IMR-90 (cell line): ENCODE data around the gene ADAM12. TPM values are rescaled to one million over a fixed set of nuclear protein-coding genes. Genes with fewer than 3 reads are reported as not detected.

Experiments used
- ATAC-seq: fragments of 200-7000 bp; cut with Tn5 transposase; 2 replicates; pipeline ENCODE4 v1.9.1; 2020; ENCODE audit warnings: low read depth, mild to moderate bottlenecking, moderate library complexity
- BruUV-seq: library from RNA; stranded (reverse); fragments of 400-500 nt; replicated peaks from 2 replicates; lab custom pipeline; 2021; lab: Mats Ljungman, UMichigan
- CTCF ChIA-PET: fragments of 300-600 bp; formaldehyde crosslinking; extraction: SDS; loops from one replicate; lab custom pipeline; 2021; ENCODE audit warnings: antibody characterized with exemption; lab: Yijun Ruan, JAX
- POLR2A ChIA-PET: fragments of 300-600 bp; sonication (Branson Sonifier 250); formaldehyde crosslinking; loops from one replicate; lab custom pipeline; 2022; ENCODE audit warnings: antibody characterized with exemption; ENCODE audit not compliant: unreplicated experiment; lab: Charles Lee
- DNase-seq: peaks from one replicate; pipeline ENCODE4 v3.0.0; 2013
- H2AFZ ChIP-seq: replicated peaks from 2 replicates; pipeline ENCODE3; 2013; ENCODE audit warnings: low read length, mild to moderate bottlenecking; ENCODE audit not compliant: poor library complexity
- H2AK5ac ChIP-seq: 2 replicates; pipeline ENCODE4 v1.6.1; 2013; ENCODE audit warnings: low read depth, low read length, inconsistent platforms
- H2AK9ac ChIP-seq: replicated peaks from 2 replicates; pipeline ENCODE3; 2013; ENCODE audit warnings: mild to moderate bottlenecking, low read depth, low read length, moderate library complexity; ENCODE audit not compliant: poor library complexity
- H2BK120ac ChIP-seq: 2 replicates; pipeline ENCODE4 v1.6.1; 2013; ENCODE audit warnings: low read depth, low read length, inconsistent platforms
- H2BK15ac ChIP-seq: 3 replicates; pipeline ENCODE4 v1.6.1; 2013; ENCODE audit warnings: low read depth, low read length, inconsistent platforms
- H2BK20ac ChIP-seq: 2 replicates; pipeline ENCODE4 v1.6.1; 2013; ENCODE audit warnings: low read depth, mild to moderate bottlenecking, inconsistent platforms, low read length, moderate library complexity
- H2BK5ac ChIP-seq: 2 replicates; pipeline ENCODE4 v1.6.1; 2013; ENCODE audit warnings: mild to moderate bottlenecking, low read depth, low read length, inconsistent platforms; ENCODE audit not compliant: poor library complexity, severe bottlenecking
- H3K14ac ChIP-seq: replicated peaks from 2 replicates; pipeline ENCODE4 v1.6.1; 2013; ENCODE audit warnings: low read depth, low read length, inconsistent platforms
- H3K18ac ChIP-seq: 2 replicates; pipeline ENCODE4 v1.6.1; 2013; ENCODE audit warnings: low read depth, low read length, control low read depth
- H3K23ac ChIP-seq: 2 replicates; pipeline ENCODE4 v1.6.1; 2013; ENCODE audit warnings: low read depth, low read length, inconsistent platforms
- H3K27ac ChIP-seq: 2 replicates; pipeline ENCODE4 v1.5.1; 2013; ENCODE audit warnings: mild to moderate bottlenecking, control low read depth, low read length; ENCODE audit not compliant: insufficient read depth
- H3K27me3 ChIP-seq: 2 replicates; pipeline ENCODE4 v1.6.1; 2013; ENCODE audit warnings: low read length; ENCODE audit not compliant: control insufficient read depth, insufficient read depth
- H3K36me3 ChIP-seq: 2 replicates; pipeline ENCODE4 v1.6.1; 2013; ENCODE audit warnings: low read length, mixed read lengths; ENCODE audit not compliant: control insufficient read depth, insufficient read depth
- H3K4ac ChIP-seq: 2 replicates; pipeline ENCODE4 v1.6.1; 2013; ENCODE audit warnings: low read depth, low read length, inconsistent platforms
- H3K4me1 ChIP-seq: 2 replicates; pipeline ENCODE4 v1.6.1; 2013; ENCODE audit warnings: low read length, mixed read lengths; ENCODE audit not compliant: control insufficient read depth, insufficient read depth
- H3K4me2 ChIP-seq: 2 replicates; pipeline ENCODE4 v1.6.1; 2013; ENCODE audit warnings: low read depth, mild to moderate bottlenecking, control low read depth, low read length, moderate library complexity
- H3K4me3 ChIP-seq: 2 replicates; pipeline ENCODE4 v1.5.1; 2013; ENCODE audit warnings: low read depth, mild to moderate bottlenecking, control low read depth, low read length, moderate library complexity; ENCODE audit not compliant: insufficient read depth
- H3K56ac ChIP-seq: 2 replicates; pipeline ENCODE4 v1.6.1; 2013; ENCODE audit warnings: low read length, inconsistent platforms; ENCODE audit not compliant: insufficient read depth; ENCODE audit errors: extremely low read depth
- H3K79me1 ChIP-seq, 2 experiments: 2 replicates each; pipeline ENCODE4 v1.6.1; 2013; ENCODE audit warnings: low read length in 2 of 2, inconsistent platforms in 1 of 2, low read depth in 1 of 2
- H3K9ac ChIP-seq: 2 replicates; pipeline ENCODE4 v1.6.1; 2013; ENCODE audit warnings: low read depth, low read length, control low read depth
- H3K9me1 ChIP-seq: 2 replicates; pipeline ENCODE4 v1.6.1; 2013; ENCODE audit warnings: low read length, inconsistent platforms; ENCODE audit not compliant: insufficient read depth
- H3K9me3 ChIP-seq: 2 replicates; pipeline ENCODE4 v1.6.1; 2013; ENCODE audit warnings: low read length; ENCODE audit not compliant: control insufficient read depth, insufficient read depth
- H4K20me1 ChIP-seq: 2 replicates; pipeline ENCODE4 v1.6.1; 2013; ENCODE audit warnings: low read length, inconsistent platforms; ENCODE audit not compliant: insufficient read depth
- H4K5ac ChIP-seq: 2 replicates; pipeline ENCODE4 v1.6.1; 2013; ENCODE audit warnings: mild to moderate bottlenecking, low read depth, low read length, control low read depth
- H4K8ac ChIP-seq, 2 experiments: 2 replicates each; pipeline ENCODE4 v1.6.1; 2013; ENCODE audit warnings: low read depth in 2 of 2, low read length in 2 of 2, control low read depth in 1 of 2, inconsistent platforms in 1 of 2
- H4K91ac ChIP-seq: 2 replicates; pipeline ENCODE4 v1.6.1; 2013; ENCODE audit warnings: low read depth, low read length, inconsistent platforms; ENCODE audit not compliant: insufficient read depth
- BHLHE40 ChIP-seq: fragments of 150-350 bp; IDR thresholded peaks from 2 replicates; pipeline ENCODE4 v1.6.1; 2016; ENCODE audit warnings: mild to moderate bottlenecking, low read depth, low read length
- CEBPB ChIP-seq: IDR thresholded peaks from 2 replicates; pipeline ENCODE4 v1.6.1; 2012; ENCODE audit warnings: low read depth, low read length, improper control_type of control experiment
- RCOR1 ChIP-seq: IDR thresholded peaks from 2 replicates; pipeline ENCODE4 v1.6.1; 2012; ENCODE audit warnings: mild to moderate bottlenecking, low read length, improper control_type of control experiment; ENCODE audit not compliant: insufficient replicate concordance
- WGBS, 2 experiments: methylation state at CpG; one replicate each; pipeline versions ENCODE4 v1.1.5 to v1.1.7; 2013; ENCODE audit warnings: missing lambda C conversion rate in 2 of 2; ENCODE audit not compliant: insufficient read length in 1 of 2; ENCODE audit errors: extremely low coverage in 2 of 2; 5-methylcytosine and 5-hydroxymethylcytosine counted together
- dilution Hi-C: fragments of 300-500 bp; cut with HindIII; formaldehyde crosslinking; loops from one replicate; pipeline ENCODE4 v1.14.3; 2018; ENCODE audit warnings: low sequenced_read_pairs; ENCODE audit not compliant: unreplicated experiment
- in situ Hi-C: fragments of 300-500 bp; cut with MboI; formaldehyde crosslinking; loops from 3 replicates; pipeline ENCODE4 v1.14.3; 2019; ENCODE audit warnings: low sequenced_read_pairs, inconsistent platforms, mixed read lengths
- intact Hi-C: fragments of 100-400 bp; cut with micrococcal nuclease; formaldehyde crosslinking; loops from 2 replicates; pipeline ENCODE4 v1.10.0; 2022
- polyA plus RNA-seq, 3 experiments: library from polyadenylated mRNA; depleted of rRNA; stranded (reverse); fragments of >200 nt; gene quantifications; 2 replicates each; pipeline ENCODE4 v1.2.3, GENCODE V29; 2012; ENCODE audit warnings: low replicate concordance in 1 of 3
- total RNA-seq: library from RNA; depleted of rRNA; stranded (reverse); fragments of >200 nt; gene quantifications from 2 replicates; pipeline ENCODE4 v1.2.3, GENCODE V29; 2012

The ADAM12 gene
- total and polyA plus RNA-seq, 2 of the 4 experiments (the other 2 are of a cell fraction): 9.6 to 10.2 TPM

DNA sequence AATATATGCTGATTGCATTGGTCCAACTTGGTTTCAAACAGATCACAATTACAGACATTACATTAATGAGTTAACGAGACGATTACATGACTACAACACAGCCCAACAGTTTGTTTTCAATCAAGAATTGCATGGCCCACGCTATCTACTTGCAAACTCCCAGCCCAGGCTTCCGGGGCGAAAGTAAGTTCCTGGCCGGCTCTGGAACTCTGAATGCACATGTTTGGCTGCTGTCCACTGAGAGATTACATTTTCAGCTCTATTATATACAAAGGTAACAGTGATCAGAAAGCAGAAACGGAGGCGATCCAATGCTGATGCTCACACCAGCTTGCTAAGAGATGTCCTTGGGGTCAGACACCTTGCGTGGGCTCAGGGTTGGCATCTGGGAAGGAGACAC is 285.6 kb downstream of the ADAM12 start:
- 97% methylated on average over 3 of the region's 9 CpGs; no CpG with 5 or more reads in 1 of the 2 experiments for WGBS, 2 experiments
- no peak overlapping the region for H3K9ac ChIP-seq
- H4K91ac ChIP-seq: no peak overlapping the region
- DNase-seq: no peak
- H2BK15ac ChIP-seq: no peak overlapping the region
- H3K4me3 ChIP-seq: no peak overlapping the region
- H3K4me1 ChIP-seq: 0 out of 2 replicates have a peak, but pooled peaks cover 2% of the 10 kb centered on the region
- intact Hi-C loops: no loop called here
- no peak overlapping the region for H3K4ac ChIP-seq
- H3K9me3 ChIP-seq: no peaks in the 10 kb centered on the region
- no peak overlapping the region for H2BK20ac ChIP-seq
- no peaks in the 10 kb centered on the region for H3K9me1 ChIP-seq
- no peak overlapping the region for H4K8ac ChIP-seq
- ATAC-seq: no peak
- BruUV-seq: no TSS peak
- H2BK120ac ChIP-seq: no peak overlapping the region
- dilution Hi-C loops: no loop called here
- no peak overlapping the region for H3K56ac ChIP-seq
- no peak overlapping the region for H3K4me2 ChIP-seq
- no peak overlapping the region for H3K14ac ChIP-seq
- no peak overlapping the region for H2AK5ac ChIP-seq
- no peak overlapping the region for H2AK9ac ChIP-seq
- H3K27ac ChIP-seq: no peak overlapping the region
- in situ Hi-C loops: no loop called here
- no peak overlapping the region for H2AFZ ChIP-seq
- no peak overlapping the region for H3K18ac ChIP-seq
- no peak overlapping the region for H2BK5ac ChIP-seq
- H3K36me3 ChIP-seq: no peaks in the 10 kb centered on the region
- H4K5ac ChIP-seq: no peak overlapping the region
- POLR2A ChIA-PET: no interaction called here
- H3K79me1 ChIP-seq: no peaks in the 10 kb centered on the region
- CTCF ChIA-PET: interaction anchor here (0.6 kb wide), 1 partner anchor 20 kb away, joined by 3 read pairs; no protein-coding TSS in a partner anchor
- no peaks in the 10 kb centered on the region; the same call in 1 of the 2 replicates for H4K20me1 ChIP-seq
- no peaks in the 10 kb centered on the region for H3K27me3 ChIP-seq
- H3K23ac ChIP-seq: no peak overlapping the region
- no peak for TF ChIP-seq CEBPB
- no peak for TF ChIP-seq RCOR1
- TF ChIP-seq BHLHE40: no peak
